ENCODE measurements around the gene KCNE1.

DNA sequence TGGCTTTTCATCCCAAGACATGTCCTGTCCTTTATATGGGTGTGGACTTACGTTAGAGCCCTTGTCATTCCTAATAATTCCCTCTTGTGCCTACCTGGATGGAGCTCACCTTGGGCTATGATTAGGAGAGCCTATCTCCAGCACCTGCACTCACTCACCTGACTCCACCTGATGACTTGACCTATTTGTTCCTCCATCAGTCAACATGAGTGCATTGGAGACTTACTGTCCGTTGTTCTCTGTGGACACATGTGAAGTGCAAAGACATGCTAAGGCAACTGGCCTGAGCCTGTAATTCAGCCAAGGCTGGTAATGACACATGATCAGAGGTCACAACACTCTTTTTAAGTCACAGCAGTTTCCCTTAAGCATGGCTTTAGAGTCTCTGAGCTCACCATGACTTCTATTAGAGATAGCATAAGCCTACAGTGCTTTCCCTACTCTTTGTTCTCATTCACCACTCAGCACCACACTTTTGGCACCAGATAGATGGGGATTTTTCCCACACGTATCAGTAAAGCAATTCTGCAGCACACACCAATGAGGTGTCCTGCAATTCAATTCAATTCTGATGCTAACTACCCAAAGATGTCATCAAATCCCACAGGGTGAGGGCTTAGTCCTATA, 9.4 kb downstream of the KCNE1 start:
- no peak for TF ChIP-seq POLR2A (IDR thresholded peaks at IDR 0.05)
- TF ChIP-seq, protein P1, sequence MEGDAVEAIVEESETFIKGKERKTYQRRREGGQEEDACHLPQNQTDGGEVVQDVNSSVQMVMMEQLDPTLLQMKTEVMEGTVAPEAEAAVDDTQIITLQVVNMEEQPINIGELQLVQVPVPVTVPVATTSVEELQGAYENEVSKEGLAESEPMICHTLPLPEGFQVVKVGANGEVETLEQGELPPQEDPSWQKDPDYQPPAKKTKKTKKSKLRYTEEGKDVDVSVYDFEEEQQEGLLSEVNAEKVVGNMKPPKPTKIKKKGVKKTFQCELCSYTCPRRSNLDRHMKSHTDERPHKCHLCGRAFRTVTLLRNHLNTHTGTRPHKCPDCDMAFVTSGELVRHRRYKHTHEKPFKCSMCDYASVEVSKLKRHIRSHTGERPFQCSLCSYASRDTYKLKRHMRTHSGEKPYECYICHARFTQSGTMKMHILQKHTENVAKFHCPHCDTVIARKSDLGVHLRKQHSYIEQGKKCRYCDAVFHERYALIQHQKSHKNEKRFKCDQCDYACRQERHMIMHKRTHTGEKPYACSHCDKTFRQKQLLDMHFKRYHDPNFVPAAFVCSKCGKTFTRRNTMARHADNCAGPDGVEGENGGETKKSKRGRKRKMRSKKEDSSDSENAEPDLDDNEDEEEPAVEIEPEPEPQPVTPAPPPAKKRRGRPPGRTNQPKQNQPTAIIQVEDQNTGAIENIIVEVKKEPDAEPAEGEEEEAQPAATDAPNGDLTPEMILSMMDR (IDR thresholded peaks at IDR 0.05): no peak
